Stimulated activated CD8-positive, alpha-beta memory T cell treated with anti-CD3 and anti-CD28 coated beads, Interleukin-12 subunit alpha, Interleukin-12 subunit beta, amount 100 ng/mL, for 4 hours (primary cell): ENCODE data around the gene LAMC1.

Experiments used
- DNase-seq: peaks from one replicate; pipeline ENCODE4 v3.0.0-alpha.2; 2020; ENCODE audit warnings: low read depth

LAMC1 gene

DNA sequence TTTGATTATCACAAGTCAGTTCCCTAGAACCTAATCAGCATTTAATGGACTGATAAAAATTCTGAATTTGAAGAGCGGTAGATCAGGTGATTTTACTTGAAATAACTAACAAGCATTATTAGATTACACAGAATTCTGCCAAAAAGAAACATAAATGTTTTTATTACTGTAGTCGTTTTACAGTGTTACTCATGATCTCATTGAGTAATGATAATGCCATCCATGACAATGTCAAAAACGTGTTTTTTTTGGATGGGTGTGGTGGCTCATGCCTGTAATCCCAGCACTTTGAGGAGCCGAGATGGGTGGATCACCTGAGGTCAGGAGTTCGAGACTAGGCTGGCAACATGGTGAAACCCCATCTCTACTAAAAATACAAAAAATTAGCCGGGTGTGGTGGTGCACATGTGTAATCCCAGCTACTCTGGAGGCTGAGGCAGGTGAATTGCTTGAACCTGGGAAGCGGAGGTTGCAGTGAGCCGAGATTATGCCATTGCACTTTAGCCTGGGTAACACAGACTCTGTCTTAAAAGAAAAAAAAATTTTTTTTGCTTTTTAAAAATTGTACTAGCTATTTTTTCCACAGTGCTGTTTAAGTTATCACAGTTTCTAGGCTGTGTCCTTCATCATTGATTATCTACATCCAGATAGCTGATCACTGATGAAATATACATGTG, 56.6 kb downstream of the LAMC1 start:
- DNase-seq: no peak

- no peak for DNase-seq
Observed at GRCh38 chr1:183080406-183080805, 57.2 kb downstream of the LAMC1 start.

DNA sequence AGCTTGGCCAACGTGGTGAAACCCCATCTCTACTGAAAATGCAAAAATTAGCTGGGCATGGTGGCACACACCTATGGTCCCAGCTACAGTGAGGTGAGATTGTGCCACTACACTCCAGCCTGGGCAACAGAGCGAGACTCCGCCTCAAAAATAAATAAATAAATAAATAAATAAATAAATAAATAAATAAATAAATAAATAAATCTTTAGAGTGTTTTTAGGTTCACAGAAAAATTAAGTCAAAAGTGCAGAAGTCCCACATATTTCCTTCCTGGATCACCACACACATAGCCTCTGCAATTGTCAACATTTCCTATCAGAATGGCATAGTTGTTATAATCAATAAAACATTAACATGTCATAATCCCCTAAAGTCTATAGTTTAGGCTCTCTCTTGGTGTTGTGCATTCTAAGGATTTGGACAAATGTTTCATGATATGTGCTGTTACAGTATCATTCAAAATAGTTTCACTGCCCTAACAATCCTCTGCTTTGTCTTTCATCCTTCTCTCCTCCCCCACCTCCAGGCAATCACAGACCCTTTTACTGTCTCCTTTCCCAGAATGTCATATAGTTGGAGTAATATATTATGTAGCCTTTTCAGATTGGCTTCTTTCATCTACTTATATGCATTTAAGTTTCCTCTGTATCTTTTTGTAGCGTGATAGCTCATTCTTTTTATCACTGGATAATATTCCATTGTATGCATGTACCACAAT, 58.3 kb downstream of the LAMC1 start:
- DNase-seq: no peak

DNA sequence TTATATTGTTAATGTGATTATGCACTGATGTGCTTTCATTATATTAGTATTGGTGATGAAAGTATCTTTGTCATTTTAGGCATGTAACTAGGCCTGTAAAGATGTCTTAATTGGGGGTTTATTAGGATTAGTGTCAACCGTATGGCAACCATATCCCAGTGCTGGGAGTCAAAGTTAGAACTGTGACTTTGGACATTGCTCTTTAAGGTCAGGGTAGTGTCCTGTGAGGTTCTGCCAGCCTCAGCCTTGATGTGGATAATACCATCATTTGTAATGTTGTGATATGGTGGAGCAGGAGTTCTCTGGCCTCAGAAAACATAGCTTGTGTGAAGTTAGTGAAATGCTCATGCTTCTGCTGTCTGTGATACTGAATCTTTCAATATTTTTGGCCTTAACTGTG, 59.4 kb downstream of the LAMC1 start:
- DNase-seq: no peak

GRCh38 chr1:183087001-183087400, 63.8 kb downstream of the LAMC1 start:
- no peak for DNase-seq

GRCh38 chr1:183089025-183089639, 65.9 kb downstream of the LAMC1 start:
- DNase-seq: no peak

DNA sequence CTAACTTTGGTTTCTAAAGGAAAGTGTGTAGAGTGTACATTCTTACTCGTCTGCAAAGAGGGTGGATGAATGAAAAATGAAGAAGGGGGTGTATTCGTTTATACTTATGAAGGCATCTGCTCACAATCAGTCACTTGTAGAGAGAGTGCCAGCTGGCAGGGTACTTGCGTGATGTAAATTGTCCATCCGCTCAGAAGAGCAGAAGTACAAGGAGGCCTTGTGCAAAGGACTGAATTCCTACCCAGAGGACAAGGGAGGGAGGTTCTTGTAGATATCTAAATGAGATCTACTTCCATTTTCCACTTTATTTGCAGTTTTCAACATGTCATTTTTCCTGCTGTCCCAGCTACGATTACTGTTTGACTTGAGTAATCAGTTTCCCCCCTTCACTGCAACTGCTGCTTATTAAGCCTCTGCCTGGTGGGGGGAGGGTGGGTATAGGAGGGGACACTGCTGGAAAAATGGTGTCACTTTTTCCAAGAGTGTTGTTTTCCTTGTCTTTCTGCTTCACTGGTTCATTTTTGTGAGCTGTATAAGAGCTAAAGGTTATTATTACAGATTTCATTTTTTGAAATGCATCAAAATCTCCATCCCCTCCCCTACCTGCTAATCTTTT, 67.3 kb downstream of the LAMC1 start:
- DNase-seq: no peak

DNA sequence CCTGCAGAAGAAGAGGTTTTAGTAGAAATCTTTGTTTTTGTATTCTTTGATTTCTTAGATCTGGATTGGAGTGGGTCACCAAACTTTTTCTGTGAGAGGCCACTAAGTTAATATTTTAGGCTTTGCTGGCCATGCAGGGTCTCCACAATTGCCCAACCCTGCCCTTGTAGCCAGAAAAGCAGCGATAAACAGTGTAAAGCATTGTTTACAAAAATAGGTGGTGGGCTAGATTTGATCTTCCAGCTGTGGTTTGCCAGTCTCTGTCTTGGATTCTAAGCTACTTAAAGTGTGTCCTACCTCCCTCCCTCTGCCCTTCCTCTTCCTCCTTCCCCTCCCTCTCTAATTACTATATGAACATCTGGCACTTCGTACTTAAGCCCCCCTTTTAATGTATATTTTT, 68.0 kb downstream of the LAMC1 start:
- DNase-seq: no peak

DNA sequence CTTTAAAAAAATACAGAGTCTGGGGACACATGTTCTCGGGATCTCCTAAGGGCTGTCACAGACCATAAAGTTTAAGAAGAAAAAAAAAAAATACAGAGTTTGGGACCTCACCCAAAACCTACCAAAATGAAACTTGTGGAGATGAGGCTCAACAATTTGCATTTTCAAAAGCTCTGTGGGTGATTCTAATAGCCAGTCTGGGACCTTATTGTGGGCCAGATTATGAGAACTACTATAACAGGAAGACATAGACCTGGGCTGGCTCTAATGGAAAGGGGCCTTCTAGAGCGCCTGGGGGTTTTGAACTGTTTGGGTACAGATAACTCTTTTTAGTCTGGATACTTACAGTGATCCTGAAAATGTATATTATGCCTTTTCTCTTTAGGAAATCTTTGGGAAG, 69.1 kb downstream of the LAMC1 start:
- no peak for DNase-seq

DNA sequence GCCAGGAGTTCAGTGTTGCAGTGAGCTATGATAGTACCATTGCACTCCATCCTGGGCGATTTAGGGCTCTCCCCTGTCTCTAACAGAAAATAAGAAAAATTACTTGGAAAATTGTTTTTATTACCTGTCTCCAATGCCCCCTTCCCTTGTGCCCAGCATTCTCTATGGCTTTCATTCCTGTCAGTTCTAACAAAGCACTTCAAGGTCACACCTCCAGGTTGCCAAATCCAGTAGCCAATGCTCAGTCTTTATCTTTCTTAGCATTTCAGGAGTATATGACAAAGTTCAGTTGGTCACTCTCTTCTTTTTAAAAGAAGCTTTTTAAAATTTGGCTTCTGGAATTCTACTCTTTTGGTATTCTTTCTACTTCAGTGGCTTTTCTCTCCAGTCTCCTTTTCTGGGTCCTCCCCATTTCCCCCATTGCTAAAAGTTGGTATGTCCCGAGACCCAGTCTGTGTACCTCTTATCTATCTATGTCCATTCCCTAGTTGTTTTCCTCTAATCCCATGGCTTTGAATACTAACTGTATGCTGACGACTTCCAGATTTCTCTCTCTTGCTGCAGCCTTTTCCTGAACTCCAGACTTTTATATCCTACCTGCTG, 69.9 kb downstream of the LAMC1 start:
- DNase-seq: no peak

GRCh38 chr1:183093786-183094298, 70.6 kb downstream of the LAMC1 start:
- no peak for DNase-seq

- no peak for DNase-seq
Observed at GRCh38 chr1:183094351-183094750, 71.1 kb downstream of the LAMC1 start.

- DNase-seq: no peak
Observed at GRCh38 chr1:183096351-183096750, 73.1 kb downstream of the LAMC1 start.

- no peak for DNase-seq
Observed at GRCh38 chr1:183096894-183097293, 73.7 kb downstream of the LAMC1 start.

GRCh38 chr1:183097438-183098051, 74.3 kb downstream of the LAMC1 start:
- no peak for DNase-seq

- DNase-seq: no peak
Observed at GRCh38 chr1:183098317-183098716, 75.1 kb downstream of the LAMC1 start.

DNA sequence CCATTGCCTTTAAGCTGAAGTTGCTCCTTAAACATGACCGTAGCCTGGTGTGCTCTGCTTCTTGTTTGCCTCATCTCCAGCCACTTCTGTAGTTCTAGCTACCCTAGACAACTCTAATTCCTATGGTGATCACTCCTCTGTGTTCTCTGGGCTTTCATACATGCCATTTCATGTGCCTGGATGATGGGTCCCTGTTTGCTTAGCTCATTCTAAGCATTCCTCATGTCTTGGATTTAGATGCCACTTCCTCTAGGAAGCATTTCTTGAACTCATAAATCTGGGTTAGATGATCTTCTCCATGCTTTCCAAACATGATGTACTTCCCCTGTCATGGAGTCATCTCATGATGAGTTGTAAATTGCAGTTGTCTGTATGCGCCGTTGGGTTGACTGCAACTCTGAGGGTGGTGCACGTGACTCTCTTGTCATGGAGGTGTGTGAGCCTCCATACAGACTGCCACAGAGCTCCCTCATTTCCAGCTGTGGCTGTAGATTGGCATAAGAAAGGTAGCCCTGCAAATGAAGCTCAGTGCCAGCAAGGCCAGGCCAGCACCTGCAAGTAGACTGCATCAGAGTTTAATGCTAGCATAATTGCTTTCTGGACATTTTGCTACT, 77.2 kb downstream of the LAMC1 start:
- no peak for DNase-seq

DNA sequence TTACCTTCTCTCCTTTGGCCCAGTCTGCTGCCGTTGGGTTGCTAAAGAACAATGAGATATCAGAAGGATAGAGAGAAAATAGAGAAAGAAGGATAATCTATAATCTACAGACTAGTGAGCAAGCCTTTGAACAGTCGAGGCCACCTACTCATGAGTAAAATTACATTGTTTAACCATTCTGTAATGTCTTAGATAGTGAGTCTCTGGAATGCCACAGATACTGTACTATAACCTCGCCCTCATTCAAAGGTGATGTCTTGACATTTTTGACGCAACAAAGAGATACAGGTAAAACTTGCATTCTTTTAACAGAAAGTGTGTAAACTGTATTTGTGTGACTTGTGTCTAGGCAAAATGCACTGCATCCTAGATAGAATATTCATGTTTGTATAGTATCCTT, 77.9 kb downstream of the LAMC1 start:
- no peak for DNase-seq

DNA sequence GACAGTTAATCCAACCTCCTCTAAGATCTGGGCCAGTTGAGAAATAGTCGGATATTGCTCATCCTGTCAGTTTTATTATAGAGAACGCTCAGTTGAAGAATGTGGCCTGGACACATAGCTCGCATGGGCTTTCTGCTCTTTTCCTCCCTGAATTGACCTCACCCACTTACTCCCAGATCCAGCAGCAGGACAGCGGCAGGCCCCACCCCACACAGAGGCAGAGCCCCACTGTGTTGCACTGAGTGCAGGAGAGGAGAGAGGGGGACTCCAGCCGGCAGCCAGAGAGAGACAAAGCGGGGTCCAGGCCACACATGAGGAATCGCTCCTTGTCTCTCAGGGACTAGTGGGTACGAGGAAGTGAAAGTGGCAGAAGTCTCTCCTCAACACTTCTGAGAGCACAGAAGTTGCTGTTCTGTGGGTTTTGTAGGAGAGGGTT, 78.6 kb downstream of the LAMC1 start:
- no peak for DNase-seq

GRCh38 chr1:183103147-183103546, 79.9 kb downstream of the LAMC1 start:
- no peak for DNase-seq

- DNase-seq: no peak
Observed at GRCh38 chr1:183103577-183103976, 80.4 kb downstream of the LAMC1 start.
